K562 (cell line): ENCODE data around the gene CDPF1.

ENCODE experiments used
- ADNP ChIP-seq: fragments of 200-800 bp; sonication (Bioruptor generic); IDR thresholded peaks from 2 replicates; pipeline ENCODE4 v1.6.1; 2016; ENCODE audit warnings: missing genetic modification characterization, missing compliant biosample characterization
- ELF1 ChIP-seq: fragments of 200-800 bp; sonication (Bioruptor generic); IDR thresholded peaks from 2 replicates; pipeline ENCODE4 v1.6.1; 2016; ENCODE audit warnings: missing genetic modification characterization, missing compliant biosample characterization
- ESRRA ChIP-seq: fragments of 450-650 bp; IDR thresholded peaks from 2 replicates; pipeline ENCODE4 v1.6.1; 2014; ENCODE audit warnings: low read depth, mild to moderate bottlenecking, moderate library complexity, borderline replicate concordance
- GABPA ChIP-seq: fragments of 200-800 bp; sonication (Bioruptor generic); conservative IDR thresholded peaks from 2 replicates; pipeline ENCODE4 v1.6.1; 2016; ENCODE audit warnings: low read depth, missing genetic modification characterization, missing compliant biosample characterization
- HMGXB4 ChIP-seq: sonication (generic); formaldehyde crosslinking; IDR thresholded peaks from 2 replicates; pipeline ENCODE4 v1.8.1; 2023; ENCODE audit warnings: mild to moderate bottlenecking, missing genetic modification reagents
- KLF16 ChIP-seq: IDR thresholded peaks from 2 replicates; pipeline ENCODE4 v1.6.1; 2016; ENCODE audit warnings: antibody characterized with exemption
- POLR2A ChIP-seq: fragments of 450-650 bp; conservative IDR thresholded peaks from 2 replicates; pipeline ENCODE4 v1.6.1; 2016
- RAD21 ChIP-seq, 2 experiments: fragments of 250-450 bp in 1 of 2; fragments of 450-650 bp in 1 of 2; sonication (Bioruptor Pico) in 1 of 2; formaldehyde crosslinking in 1 of 2; IDR thresholded peaks in 1 of 2; conservative IDR thresholded peaks in 1 of 2; 2 replicates each; pipeline versions ENCODE4 v1.4.0 to v1.8.0; 2020 to 2022; ENCODE audit warnings: mild to moderate bottlenecking in 2 of 2, moderate library complexity in 1 of 2
- RBM15 ChIP-seq: fragments of 200-400 bp; formaldehyde crosslinking; IDR thresholded peaks from 2 replicates; pipeline ENCODE4 v1.6.1; 2018; ENCODE audit warnings: mild to moderate bottlenecking, low read length, moderate library complexity; ENCODE audit not compliant: insufficient read depth
- TCF7L2 ChIP-seq: fragments of 150-350 bp; IDR thresholded peaks from 2 replicates; pipeline ENCODE4 v1.6.1; 2016; ENCODE audit warnings: low read depth, mild to moderate bottlenecking, low read length, moderate library complexity
- ZNF239 ChIP-seq: fragments of 250-450 bp; sonication (Bioruptor Pico); IDR thresholded peaks from 2 replicates; pipeline ENCODE4 v1.4.0; 2020; ENCODE audit warnings: mild to moderate bottlenecking
- TF ChIP-seq, protein P1 (sequence below): sonication (generic); formaldehyde crosslinking; IDR thresholded peaks from 2 replicates; pipeline ENCODE4 v1.9.0; 2022; ENCODE audit warnings: mild to moderate bottlenecking, missing genetic modification reagents
- TF ChIP-seq, protein P2 (sequence below): IDR thresholded peaks from 3 replicates; pipeline ENCODE4 v1.6.1; 2011; ENCODE audit warnings: borderline replicate concordance, mild to moderate bottlenecking; ENCODE audit not compliant: insufficient read length, insufficient read depth

GRCh38 chr22:46245511-46245910 is 4.6 kb downstream of the CDPF1 start:
- no peak for TF ChIP-seq GABPA (tag)
- TF ChIP-seq ZNF239 (CRISPR knock-in tag) = no peak
- TF ChIP-seq ADNP (tag) = no peak
- TF ChIP-seq ELF1 (tag) = no peak
- TF ChIP-seq RAD21 (CRISPR knock-in tag; conservative IDR thresholded peaks at IDR 0.05 in 1 of 2, IDR thresholded peaks at IDR 0.05 in 1 of 2) = no peak
- no peak for TF ChIP-seq POLR2A
- TF ChIP-seq, protein P1, sequence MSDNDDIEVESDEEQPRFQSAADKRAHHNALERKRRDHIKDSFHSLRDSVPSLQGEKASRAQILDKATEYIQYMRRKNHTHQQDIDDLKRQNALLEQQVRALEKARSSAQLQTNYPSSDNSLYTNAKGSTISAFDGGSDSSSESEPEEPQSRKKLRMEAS (CRISPR knock-in tag) = no peak
- TF ChIP-seq, protein P2, sequence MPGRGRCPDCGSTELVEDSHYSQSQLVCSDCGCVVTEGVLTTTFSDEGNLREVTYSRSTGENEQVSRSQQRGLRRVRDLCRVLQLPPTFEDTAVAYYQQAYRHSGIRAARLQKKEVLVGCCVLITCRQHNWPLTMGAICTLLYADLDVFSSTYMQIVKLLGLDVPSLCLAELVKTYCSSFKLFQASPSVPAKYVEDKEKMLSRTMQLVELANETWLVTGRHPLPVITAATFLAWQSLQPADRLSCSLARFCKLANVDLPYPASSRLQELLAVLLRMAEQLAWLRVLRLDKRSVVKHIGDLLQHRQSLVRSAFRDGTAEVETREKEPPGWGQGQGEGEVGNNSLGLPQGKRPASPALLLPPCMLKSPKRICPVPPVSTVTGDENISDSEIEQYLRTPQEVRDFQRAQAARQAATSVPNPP = no peak
- no peak for TF ChIP-seq ESRRA
- no peak for TF ChIP-seq HMGXB4 (CRISPR knock-in tag)
- TF ChIP-seq RBM15 = no peak
- TF ChIP-seq KLF16 = no peak
- no peak for TF ChIP-seq TCF7L2
